Hepatic stellate cell (primary cell): ENCODE results near the gene TAF11L5.
"Not testable (repeated sequence)": the region's sequence is repeated elsewhere in the genome, so short reads cannot be mapped to it uniquely, and the experiment has no call there.

Experiments used
- DNase-seq: peaks from one replicate; pipeline ENCODE4 v3.0.0; 2011; ENCODE audit warnings: low spot score

Gene TAF11L5

DNA sequence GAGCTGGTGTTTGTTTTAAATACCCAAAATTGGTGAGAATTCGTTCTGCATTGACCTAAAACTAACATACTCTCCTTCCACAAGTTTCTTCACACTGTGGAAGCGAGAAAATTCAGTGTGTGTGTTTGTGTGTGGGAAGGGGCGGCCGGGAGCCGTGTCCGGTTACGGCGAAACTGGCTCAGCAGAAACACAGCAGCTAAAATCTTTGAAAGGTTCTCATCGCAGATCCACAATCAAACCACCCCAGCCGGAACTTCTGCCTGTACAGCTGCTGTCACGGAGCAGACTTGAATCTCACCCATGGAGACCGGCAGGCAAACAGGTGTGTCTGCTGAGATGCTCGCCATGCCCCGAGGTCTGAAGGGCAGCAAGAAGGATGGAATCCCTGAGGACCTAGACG, at the start of gene TAF11L5:
TAF11L5 (plus strand) TSS at position 301 of the 400 bp plus-strand sequence.
- not testable (repeated sequence) for DNase-seq

DNA sequence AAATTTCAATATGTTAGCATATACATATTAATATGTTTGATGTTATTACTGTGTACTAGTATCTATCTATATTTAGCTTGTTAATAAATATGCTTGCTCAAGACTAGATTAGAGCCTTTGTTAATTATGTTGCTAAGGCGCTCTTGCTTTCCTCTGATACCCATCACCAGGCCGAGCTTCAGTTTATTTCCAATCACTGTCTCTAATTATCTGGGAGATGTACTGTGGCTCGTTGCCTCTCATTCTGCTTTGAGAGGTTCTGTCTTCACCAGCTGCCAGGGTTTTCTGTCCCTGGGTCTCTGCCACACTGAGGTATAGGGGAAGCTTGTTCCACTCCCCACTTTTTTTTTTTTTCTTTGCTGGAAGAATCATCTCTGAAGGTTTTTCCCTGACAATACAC, 48.0 kb upstream of the TAF11L5 start:
- no peak for DNase-seq

DNA sequence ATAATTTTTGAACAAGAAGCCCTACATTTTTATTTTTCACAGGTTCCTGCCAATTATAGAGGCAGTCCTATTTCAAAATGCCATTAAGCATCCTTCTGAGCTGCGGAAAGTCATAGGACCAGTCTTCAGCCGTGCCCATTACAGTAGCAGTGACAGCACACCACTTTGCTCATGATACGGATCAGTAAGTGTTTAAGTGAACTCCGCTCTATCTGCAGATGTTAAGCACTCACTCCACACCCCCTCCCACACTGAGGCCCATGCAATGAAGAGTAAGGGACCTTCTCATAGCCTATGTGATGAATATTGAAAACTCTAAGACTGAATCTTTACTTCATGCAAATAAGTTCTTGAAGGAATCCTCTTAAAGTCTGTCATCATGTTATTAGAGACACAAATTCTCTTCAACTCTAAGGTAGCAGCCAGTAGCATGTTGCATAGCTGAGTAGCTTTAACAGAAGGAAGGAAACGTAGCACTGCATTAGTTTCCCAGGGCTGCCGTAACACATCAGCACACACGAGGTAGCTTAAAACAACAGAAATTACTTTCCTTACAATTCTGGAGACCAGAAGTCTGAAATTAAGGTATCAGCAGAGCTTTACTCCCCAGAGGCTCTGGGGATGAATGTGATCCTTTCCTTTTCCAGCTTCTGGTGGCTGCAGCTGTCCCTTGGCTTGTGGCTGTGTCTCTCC, 47.3 kb upstream of the TAF11L5 start:
- no peak for DNase-seq

DNA sequence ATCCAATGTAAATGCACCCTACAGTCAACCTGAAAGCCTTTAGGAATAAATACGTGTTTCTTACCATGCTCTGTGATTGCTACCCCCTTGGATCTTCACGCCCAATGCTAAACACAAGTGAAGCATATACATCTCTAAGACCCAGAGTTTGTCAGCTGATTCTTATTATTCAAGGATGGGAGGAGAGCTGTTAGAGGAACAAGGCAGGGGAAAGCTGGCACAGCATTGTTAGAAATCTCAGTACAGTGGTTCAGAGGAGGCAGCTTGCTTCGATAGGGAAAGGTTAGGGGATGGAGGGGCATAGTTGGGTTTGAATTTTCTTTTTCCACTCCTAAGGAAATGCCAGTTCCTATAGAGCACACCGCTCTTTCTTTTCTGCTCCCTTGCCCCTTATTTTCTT, 43.7 kb upstream of the TAF11L5 start:
- no peak for DNase-seq

DNA sequence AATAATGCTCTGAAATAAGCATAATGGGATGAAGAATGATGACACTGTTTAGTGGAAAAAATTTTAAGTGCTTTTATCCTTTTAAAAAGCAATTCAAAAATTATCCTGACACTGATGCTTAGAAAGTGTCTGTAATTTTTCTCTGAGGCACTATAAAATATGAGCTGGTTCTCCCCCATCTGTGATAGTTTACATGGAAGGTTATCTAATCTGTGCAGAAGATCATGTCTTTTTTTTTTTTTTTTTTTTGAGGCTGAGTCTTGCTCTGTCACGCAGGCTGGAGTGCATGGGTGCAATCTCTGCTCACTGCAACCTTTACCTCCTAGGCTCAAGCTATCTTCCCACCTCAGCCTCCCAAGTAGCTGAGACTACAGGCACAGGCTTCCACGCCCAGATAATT, 42.2 kb upstream of the TAF11L5 start:
- no peak for DNase-seq

DNA sequence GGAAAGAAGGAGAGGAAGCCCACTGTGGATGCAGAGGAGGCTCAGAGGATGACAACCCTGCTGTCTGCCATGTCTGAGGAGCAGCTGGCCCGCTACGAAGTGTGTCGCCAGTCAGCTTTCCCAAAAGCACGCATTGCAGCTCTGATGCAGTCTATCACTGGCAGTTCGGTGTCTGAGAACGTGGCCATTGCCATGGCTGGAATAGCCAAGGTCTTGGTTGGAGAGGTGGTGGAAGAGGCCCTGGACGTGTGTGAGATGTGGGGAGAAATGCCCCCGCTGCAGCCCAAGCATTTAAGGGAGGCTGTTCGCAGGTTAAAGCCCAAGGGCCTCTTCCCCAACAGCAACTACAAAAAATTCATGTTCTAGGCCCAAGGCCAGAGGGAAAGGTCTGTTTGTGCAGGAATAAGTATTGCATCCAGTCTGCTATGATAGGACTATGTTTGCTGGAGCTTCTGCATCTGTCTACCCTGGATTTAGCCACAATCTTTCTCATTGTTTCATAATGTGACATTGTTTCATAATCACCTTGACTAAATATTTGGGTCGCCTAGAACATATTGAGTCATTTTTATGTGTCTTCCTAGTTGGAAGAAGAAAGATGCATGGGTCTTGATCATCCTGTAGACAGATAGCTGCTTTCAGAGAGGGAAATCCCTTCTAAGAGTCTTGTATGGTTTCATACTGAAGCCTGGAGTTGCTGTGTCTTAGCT, 38.4 kb upstream of the TAF11L5 start:
- DNase-seq, result not testable (repeated sequence)

DNA sequence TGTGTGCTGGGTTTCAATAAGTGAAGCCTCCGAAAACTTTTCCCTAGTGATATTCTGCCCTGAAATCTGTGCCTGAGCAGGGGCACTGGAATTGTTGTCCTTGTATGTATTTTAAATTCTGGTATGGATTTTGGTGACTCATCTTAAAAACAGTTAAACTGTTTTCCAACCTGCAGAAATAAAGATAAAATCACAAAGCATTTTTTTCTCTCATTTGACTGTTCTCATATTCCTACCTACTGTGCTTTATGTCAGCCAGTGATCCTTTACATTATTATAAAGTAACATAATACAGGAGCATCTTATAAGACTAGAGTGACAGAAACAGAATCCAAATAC, 37.9 kb upstream of the TAF11L5 start:
- no peak for DNase-seq

DNA sequence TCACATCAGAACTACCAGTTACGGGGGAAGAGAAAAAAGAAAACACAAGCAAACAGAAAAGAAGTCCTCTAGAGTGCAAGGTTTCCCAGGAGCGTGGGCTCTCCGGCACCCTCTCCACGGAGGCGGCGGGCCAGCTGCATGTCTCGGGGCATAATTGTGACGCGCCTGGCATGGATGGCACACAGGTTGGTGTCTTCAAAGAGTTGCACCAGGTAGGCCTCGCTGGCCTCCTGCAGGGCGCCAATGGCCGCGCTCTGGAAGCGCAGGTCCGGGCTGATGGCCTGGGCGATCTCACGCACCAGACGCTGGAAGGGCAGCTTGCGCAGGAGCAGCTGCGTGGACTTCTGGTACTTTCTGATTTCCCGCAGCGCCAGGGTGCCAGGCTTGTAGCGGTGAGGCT, 33.8 kb upstream of the TAF11L5 start:
- DNase-seq, result not testable (repeated sequence)

DNA sequence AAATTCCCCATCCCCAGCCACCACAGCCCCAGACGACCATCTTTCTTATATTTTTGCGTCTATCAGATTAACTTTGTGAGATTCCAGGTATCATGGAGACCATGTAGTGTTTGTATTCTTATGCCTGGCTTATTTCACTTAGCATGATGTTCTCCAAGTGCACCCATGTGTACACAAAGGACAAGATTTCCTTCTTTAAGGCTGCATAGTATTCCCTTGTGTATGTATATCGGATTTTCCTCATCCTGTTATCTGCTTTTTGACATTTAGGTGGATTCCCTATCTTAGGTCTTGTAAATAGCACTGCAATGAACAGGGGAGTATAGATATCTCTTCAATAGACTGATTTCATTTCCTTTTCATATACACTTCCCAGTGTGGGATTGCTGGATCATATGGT, 32.3 kb upstream of the TAF11L5 start:
- no peak for DNase-seq

DNA sequence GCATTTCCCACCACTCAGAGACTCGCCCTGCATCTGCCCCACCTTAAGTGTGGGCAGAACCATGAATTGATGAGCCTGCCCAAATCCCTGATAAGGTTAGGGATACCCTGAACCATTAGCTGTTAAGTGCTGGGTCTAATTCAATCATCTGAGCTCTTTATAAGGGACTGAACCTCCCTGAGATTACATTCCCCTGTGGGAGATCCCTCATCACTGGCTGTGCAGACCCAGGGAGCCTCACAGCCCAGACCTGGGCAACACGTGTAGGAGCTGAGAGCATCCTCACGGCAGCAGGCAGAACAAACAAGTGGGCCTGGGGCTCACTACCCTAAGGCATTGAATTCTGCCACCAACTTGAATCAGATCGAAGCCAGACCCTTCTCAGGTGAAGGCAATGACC, 27.6 kb upstream of the TAF11L5 start:
- DNase-seq, result no peak

DNA sequence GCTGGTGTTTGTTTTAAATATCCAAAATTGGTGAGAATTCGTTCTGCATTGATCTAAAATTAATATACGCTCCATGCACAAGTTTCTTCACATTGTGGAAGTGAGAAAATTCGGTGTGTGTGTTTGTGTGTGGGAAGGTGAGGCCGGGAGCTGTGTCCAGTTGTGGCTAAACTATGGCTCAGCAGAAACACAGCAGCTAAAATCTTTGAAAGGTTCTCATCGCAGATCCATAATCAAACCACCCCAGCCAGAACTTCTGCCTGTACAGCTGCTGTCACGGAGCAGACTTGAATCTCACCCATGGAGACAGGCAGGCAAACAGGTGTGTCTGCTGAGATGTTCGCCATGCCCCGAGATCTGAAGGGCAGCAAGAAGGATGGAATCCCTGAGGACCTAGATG, 27.1 kb upstream of the TAF11L5 start, which contains the start of gene TAF11L2:
TAF11L2 (plus strand) TSS at position 301 of the 400 bp plus-strand sequence.
- DNase-seq, result not testable (repeated sequence)

DNA sequence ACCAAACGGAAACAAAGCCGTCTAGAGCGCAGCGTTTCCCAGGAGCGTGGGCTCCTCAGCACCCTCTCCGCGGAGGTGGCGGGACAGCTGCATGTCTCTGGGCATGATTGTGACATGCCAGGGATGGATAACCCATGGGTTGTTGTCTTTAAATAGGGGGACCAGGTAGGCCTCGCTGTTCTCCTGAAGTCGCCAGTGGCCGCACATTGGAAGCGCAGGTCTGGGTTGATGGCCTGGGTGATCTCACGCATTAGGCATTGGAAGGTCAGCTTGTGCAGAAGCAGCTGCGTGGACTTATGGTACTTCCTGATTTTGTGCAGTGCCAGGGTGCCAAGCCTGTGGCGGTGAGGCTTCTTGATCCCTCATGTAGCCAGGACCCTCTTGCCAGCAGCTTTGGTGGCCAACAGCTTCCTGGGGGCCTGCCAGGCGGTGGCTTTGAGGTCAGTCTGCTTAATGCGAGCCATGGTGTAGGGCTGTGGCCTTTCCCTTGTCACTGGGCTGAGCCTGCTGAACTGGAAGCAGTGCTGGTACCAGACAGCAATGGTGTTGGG, 13.2 kb upstream of the TAF11L5 start:
- DNase-seq, result no peak

DNA sequence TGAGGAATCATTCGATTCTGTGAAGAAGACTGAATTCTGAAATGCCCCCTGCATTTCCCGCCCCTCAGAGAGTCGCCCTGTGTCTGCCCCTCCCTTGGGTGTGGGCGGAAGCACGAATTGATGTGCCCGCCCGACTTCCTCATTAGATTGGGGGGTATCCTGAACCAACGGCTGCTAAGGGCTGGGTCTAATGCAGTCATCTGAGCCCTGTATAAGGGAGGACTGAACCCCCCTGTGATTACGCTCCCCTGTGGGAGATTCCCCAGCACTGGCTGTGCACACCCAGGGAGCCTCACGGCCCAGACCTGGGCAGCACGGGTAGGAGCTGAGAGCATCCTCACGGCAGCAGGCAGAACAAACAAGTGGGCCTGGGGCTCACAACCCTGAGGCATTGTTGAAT, 7.5 kb upstream of the TAF11L5 start:
- DNase-seq, result not testable (repeated sequence)

DNA sequence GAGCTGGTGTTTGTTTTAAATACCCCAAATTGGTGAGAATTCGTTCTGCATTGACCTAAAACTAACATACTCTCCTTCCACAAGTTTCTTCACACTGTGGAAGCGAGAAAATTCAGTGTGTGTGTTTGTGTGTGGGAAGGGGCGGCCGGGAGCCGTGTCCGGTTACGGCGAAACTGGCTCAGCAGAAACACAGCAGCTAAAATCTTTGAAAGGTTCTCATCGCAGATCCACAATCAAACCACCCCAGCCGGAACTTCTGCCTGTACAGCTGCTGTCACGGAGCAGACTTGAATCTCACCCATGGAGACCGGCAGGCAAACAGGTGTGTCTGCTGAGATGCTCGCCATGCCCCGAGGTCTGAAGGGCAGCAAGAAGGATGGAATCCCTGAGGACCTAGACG, 7.0 kb upstream of the TAF11L5 start, which contains the start of gene TAF11L3:
TAF11L3 (plus strand) TSS at position 301 of the 400 bp plus-strand sequence.
- not testable (repeated sequence) for DNase-seq

DNA sequence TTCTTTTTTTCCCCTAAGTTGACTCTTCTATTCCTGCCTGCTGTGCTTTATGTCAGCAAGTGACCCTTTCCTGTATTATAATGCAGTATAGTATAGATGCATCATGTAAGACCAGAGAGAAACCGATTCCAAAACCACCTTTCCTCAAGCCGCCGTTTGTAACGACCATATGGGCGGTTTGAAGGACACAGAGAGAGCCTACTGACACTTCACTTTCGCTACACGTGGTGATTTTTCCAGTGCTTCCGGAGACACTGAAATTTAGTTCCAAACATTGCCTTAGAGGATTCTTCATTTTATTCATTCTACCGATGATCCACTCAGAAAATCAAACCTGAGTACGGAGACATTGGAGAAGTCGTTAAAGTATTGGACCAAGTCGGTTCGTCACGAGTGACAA, 5.5 kb upstream of the TAF11L5 start:
- not testable (repeated sequence) for DNase-seq

DNA sequence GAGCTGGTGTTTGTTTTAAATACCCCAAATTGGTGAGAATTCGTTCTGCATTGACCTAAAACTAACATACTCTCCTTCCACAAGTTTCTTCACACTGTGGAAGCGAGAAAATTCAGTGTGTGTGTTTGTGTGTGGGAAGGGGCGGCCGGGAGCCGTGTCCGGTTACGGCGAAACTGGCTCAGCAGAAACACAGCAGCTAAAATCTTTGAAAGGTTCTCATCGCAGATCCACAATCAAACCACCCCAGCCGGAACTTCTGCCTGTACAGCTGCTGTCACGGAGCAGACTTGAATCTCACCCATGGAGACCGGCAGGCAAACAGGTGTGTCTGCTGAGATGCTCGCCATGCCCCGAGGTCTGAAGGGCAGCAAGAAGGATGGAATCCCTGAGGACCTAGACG, 3.5 kb upstream of the TAF11L5 start, which contains the start of gene TAF11L4:
TAF11L4 (plus strand) TSS at position 301 of the 400 bp plus-strand sequence.
- DNase-seq, result not testable (repeated sequence)

DNA sequence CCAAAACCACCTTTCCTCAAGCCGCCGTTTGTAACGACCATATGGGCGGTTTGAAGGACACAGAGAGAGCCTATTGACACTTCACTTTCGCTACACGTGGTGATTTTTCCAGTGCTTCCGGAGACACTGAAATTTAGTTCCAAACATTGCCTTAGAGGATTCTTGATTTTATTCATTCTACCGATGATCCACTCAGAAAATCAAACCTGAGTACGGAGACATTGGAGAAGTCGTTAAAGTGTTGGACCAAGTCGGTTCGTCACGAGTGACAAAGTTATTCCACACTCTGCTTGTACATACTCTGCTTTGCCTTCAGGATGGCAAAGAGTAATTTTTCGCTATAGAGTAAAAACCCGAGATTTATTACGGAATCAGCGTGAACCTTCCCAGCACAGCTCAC, 1.5 kb downstream of the TAF11L5 start:
- not testable (repeated sequence) for DNase-seq

DNA sequence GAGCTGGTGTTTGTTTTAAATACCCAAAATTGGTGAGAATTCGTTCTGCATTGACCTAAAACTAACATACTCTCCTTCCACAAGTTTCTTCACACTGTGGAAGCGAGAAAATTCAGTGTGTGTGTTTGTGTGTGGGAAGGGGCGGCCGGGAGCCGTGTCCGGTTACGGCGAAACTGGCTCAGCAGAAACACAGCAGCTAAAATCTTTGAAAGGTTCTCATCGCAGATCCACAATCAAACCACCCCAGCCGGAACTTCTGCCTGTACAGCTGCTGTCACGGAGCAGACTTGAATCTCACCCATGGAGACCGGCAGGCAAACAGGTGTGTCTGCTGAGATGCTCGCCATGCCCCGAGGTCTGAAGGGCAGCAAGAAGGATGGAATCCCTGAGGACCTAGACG, 3.3 kb downstream of the TAF11L5 start, which contains the start of gene TAF11L6:
TAF11L6 (plus strand) TSS at position 301 of the 400 bp plus-strand sequence.
- DNase-seq, result not testable (repeated sequence)
